Muscle layer of duodenum (tissue), 2 donors: ENCODE results near the gene CPA5.
"Not testable (repeated sequence)": the region's sequence is repeated elsewhere in the genome, so short reads cannot be mapped to it uniquely, and the experiment has no call there.

ENCODE experiments used
- H3K27ac ChIP-seq: one replicate; pipeline ENCODE4 v1.7.0; 2013; ENCODE audit warnings: mild to moderate bottlenecking, low read length
- H3K27me3 ChIP-seq: one replicate; pipeline ENCODE4 v1.7.0; 2013; ENCODE audit warnings: low read depth, mild to moderate bottlenecking, control low read depth, low read length
- H3K36me3 ChIP-seq, 2 donors: one replicate each; pipeline ENCODE4 v1.7.0; 2013; ENCODE audit warnings: low read length in 2 of 2, control low read depth in 1 of 2, mild to moderate bottlenecking in 1 of 2; ENCODE audit not compliant: insufficient read depth in 2 of 2, control insufficient read depth in 1 of 2
- H3K4me1 ChIP-seq, 2 donors: one replicate each; pipeline ENCODE4 v1.7.0; 2013; ENCODE audit warnings: low read length in 2 of 2, mild to moderate bottlenecking in 2 of 2, control low read depth in 1 of 2, moderate library complexity in 1 of 2; ENCODE audit not compliant: insufficient read depth in 2 of 2, control insufficient read depth in 1 of 2
- H3K4me3 ChIP-seq, 2 donors: one replicate each; pipeline ENCODE4 v1.7.0; 2013; ENCODE audit warnings: low read length in 2 of 2, low read depth in 1 of 2, mild to moderate bottlenecking in 1 of 2
- H3K9me3 ChIP-seq, 2 donors: one replicate each; pipeline ENCODE4 v1.7.0; 2013; ENCODE audit warnings: low read length in 2 of 2, control low read depth in 1 of 2, mild to moderate bottlenecking in 1 of 2; ENCODE audit not compliant: control insufficient read depth in 1 of 2
- donor health status: healthy.

Gene CPA5

DNA sequence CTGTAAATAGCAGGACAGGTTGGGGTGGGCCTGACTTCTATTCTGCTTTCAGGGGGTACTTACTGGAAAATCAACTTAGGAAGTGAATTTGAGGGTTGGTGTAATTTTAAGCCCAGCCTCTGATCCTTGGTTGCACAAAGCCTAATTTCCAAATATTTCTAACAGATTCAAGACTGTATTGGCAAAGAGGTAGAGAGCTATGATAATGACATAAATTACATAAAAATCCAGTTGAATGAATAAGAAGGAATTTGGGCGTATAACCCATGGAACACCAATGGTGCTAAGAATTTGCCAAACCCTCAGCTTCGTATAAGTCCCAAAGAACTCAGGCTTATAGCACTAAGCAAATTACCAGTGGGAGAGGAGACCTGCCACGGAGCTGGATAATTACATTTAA lies 39.7 kb upstream of the CPA5 start:
- Histone ChIP-seq H3K27me3 (no peaks in the 10 kb centered on the region), H3K4me1 (no peaks in the 10 kb centered on the region), H3K27ac (no peak overlapping the region), H3K36me3 (no peaks in the 10 kb centered on the region), H3K4me3 (no peak overlapping the region), H3K9me3 (no peaks in the 10 kb centered on the region)

DNA sequence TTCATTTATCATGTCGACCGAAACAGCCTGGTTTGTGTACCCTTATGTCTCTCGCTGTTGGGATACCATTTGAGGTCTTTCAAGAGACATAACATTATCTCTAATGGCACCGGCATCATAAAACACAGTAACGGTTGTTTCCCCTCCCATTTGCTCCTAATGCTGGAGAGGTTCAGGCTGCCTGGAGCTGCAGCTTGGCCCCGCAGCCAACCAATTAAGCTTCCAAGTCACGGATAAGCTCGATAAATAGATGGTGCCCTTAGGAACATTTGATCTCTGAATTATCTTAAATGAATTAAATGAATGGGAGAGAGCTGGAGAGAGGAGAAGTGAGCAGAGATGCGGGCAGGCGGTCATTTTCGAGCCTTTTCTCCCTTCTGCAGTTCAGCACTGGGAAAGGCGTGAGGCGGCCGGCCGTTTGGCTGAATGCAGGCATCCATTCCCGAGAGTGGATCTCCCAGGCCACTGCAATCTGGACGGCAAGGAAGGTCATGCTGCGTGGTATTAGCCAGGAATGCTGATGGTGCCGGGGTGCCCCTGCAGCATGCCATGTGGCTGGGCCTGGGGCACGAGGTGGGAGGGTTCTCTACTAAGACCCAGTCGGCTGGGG lies 39.1 kb upstream of the CPA5 start:
- H3K9me3 ChIP-seq = no peaks in the 10 kb centered on the region
- H3K4me1 ChIP-seq = no peaks in the 10 kb centered on the region
- no peak overlapping the region for H3K4me3 ChIP-seq
- no peaks in the 10 kb centered on the region for H3K27me3 ChIP-seq
- no peaks in the 10 kb centered on the region for H3K36me3 ChIP-seq
- no peak overlapping the region for H3K27ac ChIP-seq

DNA sequence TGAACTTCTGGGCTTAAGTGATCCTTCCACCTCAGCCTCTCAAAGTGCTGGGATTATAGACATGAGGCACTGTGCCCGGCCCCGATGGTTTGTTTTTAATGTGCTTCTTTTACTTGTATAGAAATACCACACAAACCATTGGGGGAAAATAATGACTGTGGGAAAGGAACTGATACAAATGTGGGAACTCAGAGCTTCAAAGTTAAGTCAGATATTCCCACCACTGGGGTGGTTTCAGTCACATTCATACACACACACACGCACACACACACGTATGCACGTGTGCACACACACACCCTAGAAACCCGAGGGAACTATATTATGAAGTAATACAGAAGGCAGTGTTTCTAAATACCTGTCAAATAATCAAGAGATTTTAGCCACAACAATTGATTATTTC lies 34.6 kb upstream of the CPA5 start:
- no peak overlapping the region for H3K27ac ChIP-seq
- no peaks in the 10 kb centered on the region for H3K9me3 ChIP-seq
- no peaks in the 10 kb centered on the region for H3K36me3 ChIP-seq
- no peaks in the 10 kb centered on the region for H3K4me1 ChIP-seq
- no peaks in the 10 kb centered on the region for H3K27me3 ChIP-seq
- no peak overlapping the region for H3K4me3 ChIP-seq

DNA sequence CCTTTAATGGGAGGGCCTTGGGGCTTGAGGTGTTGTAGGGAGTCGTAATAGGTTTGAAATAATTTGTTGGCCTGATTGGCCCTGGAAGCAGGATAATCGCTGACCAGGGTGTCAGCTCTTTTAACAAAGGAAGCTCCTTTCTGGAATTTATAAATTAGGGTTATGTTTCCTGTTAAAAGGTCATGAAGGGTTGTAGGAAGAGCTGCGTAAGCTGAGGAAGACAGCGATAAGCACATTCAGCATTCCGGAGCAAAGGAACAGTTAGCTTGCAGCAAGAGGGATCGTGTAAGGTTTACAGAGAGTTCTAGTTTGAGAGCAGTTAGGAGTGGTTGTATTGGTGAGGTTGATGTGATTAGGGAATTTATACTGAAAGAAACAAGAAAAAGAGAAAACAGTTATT lies 30.3 kb upstream of the CPA5 start:
- H3K27me3 ChIP-seq = no peaks in the 10 kb centered on the region
- no peaks in the 10 kb centered on the region for H3K9me3 ChIP-seq
- H3K27ac ChIP-seq = no peak overlapping the region
- H3K36me3 ChIP-seq = no peaks in the 10 kb centered on the region
- H3K4me1 ChIP-seq = no peaks in the 10 kb centered on the region
- H3K4me3 ChIP-seq = no peak overlapping the region

DNA sequence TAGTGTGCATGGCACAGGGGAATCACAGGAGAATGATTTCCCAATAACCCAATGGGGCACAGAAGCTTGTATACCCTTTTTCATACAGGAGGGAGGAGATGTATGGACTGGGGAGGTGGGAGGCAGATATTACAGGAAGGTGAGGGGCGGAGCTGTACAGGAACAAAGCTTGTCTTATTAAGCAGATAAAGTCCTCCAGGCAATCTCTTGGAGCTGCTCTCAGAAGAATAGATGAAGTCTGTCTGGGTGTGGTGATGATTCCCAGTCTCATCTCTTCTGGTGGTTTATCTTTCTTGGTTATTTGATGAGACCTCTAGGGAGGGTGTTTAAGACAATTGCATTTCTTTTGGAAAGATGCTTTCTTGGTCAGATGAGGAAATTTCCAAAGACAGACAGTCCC lies 25.1 kb upstream of the CPA5 start:
- no peaks in the 10 kb centered on the region for H3K36me3 ChIP-seq
- no peak overlapping the region for H3K27ac ChIP-seq
- no peaks in the 10 kb centered on the region for H3K27me3 ChIP-seq
- H3K9me3 ChIP-seq = no peaks in the 10 kb centered on the region
- H3K4me1 ChIP-seq = no peaks in the 10 kb centered on the region
- no peak overlapping the region for H3K4me3 ChIP-seq

DNA sequence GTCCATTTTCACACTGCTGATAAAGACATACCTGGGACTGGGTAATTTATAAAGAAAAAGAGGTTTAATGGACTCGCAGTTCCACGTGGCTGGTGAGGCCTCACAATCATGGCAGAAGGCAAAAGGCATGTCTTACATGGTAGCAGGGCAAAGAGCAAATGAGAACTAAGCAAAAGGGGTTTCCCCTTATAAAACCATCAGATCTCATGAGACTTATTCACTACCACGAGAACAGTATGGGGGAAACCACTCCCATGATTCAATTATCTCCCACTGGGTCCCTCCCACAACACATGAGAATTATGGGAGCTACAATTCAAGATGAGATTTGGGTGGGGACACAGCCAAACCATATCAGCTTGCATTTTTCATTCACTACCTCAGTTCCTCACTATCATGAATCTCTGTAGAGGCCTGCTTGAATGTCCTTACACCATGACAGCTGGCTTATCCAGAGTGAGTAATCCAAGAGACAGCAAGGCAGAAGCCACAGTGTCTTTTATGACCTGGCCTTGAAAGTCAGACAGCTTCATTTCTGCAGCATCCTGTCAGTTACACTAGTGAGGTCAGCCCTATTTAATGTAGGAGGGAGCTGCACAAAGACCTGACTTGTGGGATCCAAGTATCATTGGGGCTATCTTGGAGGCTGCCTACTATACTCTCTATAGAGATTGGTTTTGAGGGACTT lies 22.9 kb upstream of the CPA5 start:
- not testable (repeated sequence) for H3K4me1 ChIP-seq, H3K27me3 ChIP-seq, H3K9me3 ChIP-seq, H3K36me3 ChIP-seq, H3K4me3 ChIP-seq, H3K27ac ChIP-seq

DNA sequence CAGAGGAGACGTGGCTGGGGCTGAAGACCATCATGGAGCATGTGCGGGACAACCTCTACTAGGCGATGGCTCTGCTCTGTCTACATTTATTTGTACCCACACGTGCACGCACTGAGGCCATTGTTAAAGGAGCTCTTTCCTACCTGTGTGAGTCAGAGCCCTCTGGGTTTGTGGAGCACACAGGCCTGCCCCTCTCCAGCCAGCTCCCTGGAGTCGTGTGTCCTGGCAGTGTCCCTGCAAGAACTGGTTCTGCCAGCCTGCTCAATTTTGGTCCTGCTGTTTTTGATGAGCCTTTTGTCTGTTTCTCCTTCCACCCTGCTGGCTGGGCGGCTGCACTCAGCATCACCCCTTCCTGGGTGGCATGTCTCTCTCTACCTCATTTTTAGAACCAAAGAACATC lies 22.0 kb upstream of the CPA5 start:
- H3K9me3 ChIP-seq = no peaks in the 10 kb centered on the region
- no peaks in the 10 kb centered on the region for H3K36me3 ChIP-seq
- no peaks in the 10 kb centered on the region for H3K4me1 ChIP-seq
- H3K27ac ChIP-seq = no peak overlapping the region
- H3K27me3 ChIP-seq = no peaks in the 10 kb centered on the region
- H3K4me3 ChIP-seq = no peak overlapping the region

DNA sequence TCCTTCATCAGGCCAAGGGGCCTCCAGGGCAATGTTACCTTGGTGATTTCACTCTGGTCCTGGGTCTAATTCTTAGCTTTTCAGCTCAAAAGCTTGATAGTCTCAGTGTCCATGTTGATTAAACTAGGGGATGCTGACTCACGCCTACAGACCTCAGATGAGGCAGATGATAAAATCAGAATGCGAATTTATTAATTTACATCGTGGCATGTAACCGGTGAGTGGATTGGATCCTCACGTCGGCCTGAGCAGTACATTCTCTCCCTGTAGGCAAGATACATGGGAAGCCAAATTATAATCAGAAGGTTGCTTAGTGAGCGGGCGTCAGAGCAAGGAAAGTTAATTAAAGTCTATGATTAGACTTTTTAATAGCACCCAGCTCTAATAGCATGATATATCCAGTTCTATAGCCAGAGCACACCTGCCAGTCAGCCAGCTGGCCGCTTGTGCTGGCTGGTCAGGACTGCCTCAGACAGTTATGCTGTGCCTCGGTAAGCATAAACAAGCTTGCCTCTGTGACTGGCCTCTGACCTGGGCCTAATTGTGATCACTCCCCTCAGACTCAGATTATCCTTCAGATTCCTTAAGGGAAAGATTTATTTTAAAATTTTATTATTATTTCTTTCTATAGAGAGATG lies 20.2 kb upstream of the CPA5 start:
- Histone ChIP-seq H3K4me3 (no peak overlapping the region), H3K36me3 (no peaks in the 10 kb centered on the region), H3K27me3 (no peaks in the 10 kb centered on the region), H3K27ac (no peak overlapping the region), H3K4me1 (no peaks in the 10 kb centered on the region), H3K9me3 (no peaks in the 10 kb centered on the region)

DNA sequence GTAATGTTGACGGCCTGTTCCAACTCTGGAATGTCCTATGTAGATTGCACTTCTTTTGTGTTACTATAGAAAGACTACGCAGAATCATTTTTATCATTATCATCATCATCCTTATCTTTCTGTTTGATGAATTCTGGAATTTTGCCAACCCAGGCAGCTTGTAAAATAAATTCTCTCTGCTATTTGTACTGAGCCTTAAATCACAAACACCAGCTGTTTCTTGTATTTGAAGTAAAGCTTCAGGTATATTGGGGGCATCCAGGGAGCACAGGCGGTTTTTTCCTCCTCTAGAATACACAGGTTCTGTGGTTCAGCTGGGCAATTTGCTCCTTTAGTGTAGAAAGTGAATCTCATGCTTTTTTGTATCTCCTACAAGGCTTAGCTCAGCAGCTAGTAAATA lies 14.9 kb upstream of the CPA5 start:
- Histone ChIP-seq H3K9me3 (no peaks in the 10 kb centered on the region), H3K36me3 (no peaks in the 10 kb centered on the region), H3K4me3 (no peak overlapping the region), H3K27ac (no peak overlapping the region), H3K27me3 (no peaks in the 10 kb centered on the region), H3K4me1 (peaks cover 0 to 5% of the 10 kb centered on the region in 2 donors)

DNA sequence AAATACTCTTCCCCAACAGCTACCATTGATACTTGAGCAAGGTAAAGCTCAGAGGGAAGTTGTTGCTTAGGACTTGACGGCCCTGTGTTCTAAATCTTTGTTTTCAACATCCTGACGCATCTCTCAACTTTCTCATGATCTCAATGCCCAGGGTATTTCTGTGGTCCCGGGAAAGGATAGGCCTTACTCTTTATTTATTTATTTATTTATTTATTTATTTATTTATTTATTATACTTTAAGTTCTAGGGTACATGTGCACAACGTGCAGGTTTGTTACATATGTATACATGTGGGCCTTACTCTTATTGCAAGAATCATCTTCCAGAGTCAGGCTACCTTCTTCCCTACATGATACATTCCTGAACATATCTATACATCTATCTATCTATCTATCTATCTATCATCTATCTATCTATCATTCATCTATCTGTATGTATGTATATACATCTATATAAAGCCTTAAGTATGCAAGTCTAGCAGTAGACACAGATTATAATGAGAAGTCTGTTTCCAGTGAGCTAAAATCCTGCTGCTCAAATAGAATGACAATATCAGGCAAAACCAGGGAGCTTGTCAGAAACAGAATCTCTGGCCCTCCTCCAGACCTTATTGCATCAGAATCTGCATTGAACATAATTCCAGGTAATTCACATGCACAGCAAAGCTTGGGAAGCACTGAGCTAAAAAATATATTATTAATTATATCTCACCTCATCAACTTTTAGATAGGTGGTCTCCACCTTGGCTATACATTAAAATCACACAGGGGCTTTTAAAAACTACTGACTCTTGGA lies 12.2 kb upstream of the CPA5 start:
- no peaks in the 10 kb centered on the region for H3K27me3 ChIP-seq
- no peak overlapping the region for H3K4me3 ChIP-seq
- H3K4me1 ChIP-seq = peaks cover 0 to 7% of the 10 kb centered on the region in 2 donors

DNA sequence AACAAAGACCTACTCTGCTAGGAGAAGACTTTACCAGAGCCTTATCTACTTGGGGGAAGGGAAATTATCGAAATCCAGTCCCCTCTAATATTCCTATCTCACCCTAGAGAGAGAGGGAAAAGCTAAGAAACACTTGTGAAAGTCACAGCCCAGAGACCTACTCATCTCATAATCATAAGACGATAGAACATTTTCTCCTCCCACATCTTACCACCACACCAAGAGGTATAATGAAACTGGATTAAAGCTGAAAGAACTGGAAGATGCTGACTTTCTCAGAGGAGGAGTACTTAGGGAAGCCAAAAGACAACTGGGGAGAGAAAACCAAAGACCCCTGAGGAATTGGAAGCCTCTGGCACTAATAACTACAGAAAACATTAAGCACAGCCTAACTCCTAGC lies 10.8 kb upstream of the CPA5 start:
- H3K27me3 ChIP-seq = no peaks in the 10 kb centered on the region
- peaks cover 0 to 7% of the 10 kb centered on the region in 2 donors for H3K4me1 ChIP-seq
- no peaks in the 10 kb centered on the region for H3K9me3 ChIP-seq
- H3K4me3 ChIP-seq = no peak overlapping the region
- no peak overlapping the region for H3K27ac ChIP-seq
- no peaks in the 10 kb centered on the region for H3K36me3 ChIP-seq

More for the DNA sequence above, 12.2 kb upstream of the CPA5 start:
- H3K27ac ChIP-seq = no peak overlapping the region
- no peaks in the 10 kb centered on the region for H3K36me3 ChIP-seq
- no peaks in the 10 kb centered on the region for H3K9me3 ChIP-seq
